ENCODE results near the gene DNAH3. TPM values are rescaled to one million over a fixed set of nuclear protein-coding genes. Genes with fewer than 3 reads are reported as not detected.

The DNAH3 gene
- total RNA-seq, 1 experiment from 2014 or later = 0.15 TPM

GRCh38 chr16:21088143-21088542 lies 62.5 kb downstream of the DNAH3 start:
- H3K4me2 ChIP-seq (ENCODE audit: low read length) = no peak overlapping the region
- CTCF ChIA-PET = interaction anchor here (1.1 to 1.3 kb wide), 2 partner anchors 14 to 238 kb away, joined by 3 to 4 read pairs; no protein-coding TSS in a partner anchor
- H3K4me3 ChIP-seq (replicated peaks in 1 of 2; ENCODE audit: low read depth in 1 of 2, low read length in 2 of 2) = no peak overlapping the region
- no peak for DNase-seq (ENCODE audit: low read depth, low spot score)
- H3K27me3 ChIP-seq (ENCODE audit: insufficient read depth, low read length) = no peaks in the 10 kb centered on the region
- no peak overlapping the region for H3K9ac ChIP-seq (ENCODE audit: low read length)
- no peak overlapping the region for H3K27ac ChIP-seq (ENCODE audit: low read depth, low read length)
- H3K9me3 ChIP-seq (ENCODE audit: control insufficient read depth in 1 of 2, insufficient read depth in 1 of 2, low read depth in 1 of 2, low read length in 2 of 2) = no peaks in the 10 kb centered on the region
- no peaks in the 10 kb centered on the region for H3K36me3 ChIP-seq (ENCODE audit: control insufficient read depth in 1 of 2, insufficient read depth in 2 of 2, low read length in 2 of 2)
- POLR2A ChIA-PET = no interaction called here
- intact Hi-C loops (cut with micrococcal nuclease) = no loop called here
- TF ChIP-seq CBX3 (IDR thresholded peaks at IDR 0.05; ENCODE audit: low read depth) (no peak), ZNF274 (IDR thresholded peaks at IDR 0.05; ENCODE audit: low read depth, low read length) (no peak), ZBTB33 (IDR thresholded peaks at IDR 0.05; ENCODE audit: extremely low read depth, insufficient replicate concordance, low read length) (no peak), SRF (IDR thresholded peaks at IDR 0.05; ENCODE audit: low read depth) (no peak)
- no TSS peak for BruUV-seq (replicated peaks)
- no peak for ATAC-seq
- H3K79me2 ChIP-seq (ENCODE audit: insufficient read depth, low read length) = no peaks in the 10 kb centered on the region
- H4K20me1 ChIP-seq (ENCODE audit: insufficient read depth) = no peaks in the 10 kb centered on the region
- RAD21 ChIA-PET (ENCODE audit: low non-redundant PET in 1 of 2, low total read pairs in 2 of 2, uncharacterized antibody in 2 of 2, unreplicated experiment in 2 of 2) = no interaction called here
- no peaks in the 10 kb centered on the region for H3K9me2 ChIP-seq (ENCODE audit: insufficient read depth)
- H2AFZ ChIP-seq (ENCODE audit: low read depth, low read length, poor library complexity, severe bottlenecking) = no peak overlapping the region
- no peaks in the 10 kb centered on the region for H3K4me1 ChIP-seq (ENCODE audit: control insufficient read depth in 1 of 2, insufficient read depth in 2 of 2, low read length in 2 of 2)

GRCh38 chr16:21084631-21085225 lies 65.9 kb downstream of the DNAH3 start:
- no peaks in the 10 kb centered on the region for H3K9me2 ChIP-seq (ENCODE audit: insufficient read depth)
- no peak overlapping the region for H2AFZ ChIP-seq (ENCODE audit: low read depth, low read length, poor library complexity, severe bottlenecking)
- ATAC-seq (no peak), DNase-seq (ENCODE audit: low read depth, low spot score) (no peak)
- no peak overlapping the region for H3K4me2 ChIP-seq (ENCODE audit: low read length)
- CTCF ChIA-PET = interaction anchor here (1.5 to 5.7 kb wide), 3 partner anchors 184 to 278 kb away, joined by 3 to 41 read pairs (median 4); partner anchors contain the start of genes DCUN1D3, ERI2, LYRM1 and REXO5
- no peak overlapping the region for H3K4me3 ChIP-seq (replicated peaks in 1 of 2; ENCODE audit: low read depth in 1 of 2, low read length in 2 of 2)
- no peaks in the 10 kb centered on the region for H3K9me3 ChIP-seq (ENCODE audit: control insufficient read depth in 1 of 2, insufficient read depth in 1 of 2, low read depth in 1 of 2, low read length in 2 of 2)
- H3K79me2 ChIP-seq (ENCODE audit: insufficient read depth, low read length) = no peaks in the 10 kb centered on the region
- intact Hi-C loops (cut with micrococcal nuclease) = loop anchor here (1.0 to 5.0 kb wide), 2 partner anchors 234 to 277 kb away; partner anchors contain the start of genes ERI2 and REXO5
- H3K4me1 ChIP-seq (ENCODE audit: control insufficient read depth in 1 of 2, insufficient read depth in 2 of 2, low read length in 2 of 2) = no peaks in the 10 kb centered on the region
- POLR2A ChIA-PET = no interaction called here
- no peaks in the 10 kb centered on the region for H4K20me1 ChIP-seq (ENCODE audit: insufficient read depth)
- H3K27ac ChIP-seq (ENCODE audit: low read depth, low read length) = no peak overlapping the region
- H3K36me3 ChIP-seq (ENCODE audit: control insufficient read depth in 1 of 2, insufficient read depth in 2 of 2, low read length in 2 of 2) = no peaks in the 10 kb centered on the region
- TF ChIP-seq SRF (IDR thresholded peaks at IDR 0.05; ENCODE audit: low read depth) (no peak), POLR2A (IDR thresholded peaks at IDR 0.05; ENCODE audit: borderline replicate concordance, extremely low read depth, insufficient read depth, insufficient read length) (no peak), ELF1 (IDR thresholded peaks at IDR 0.05; ENCODE audit: borderline replicate concordance, low read depth) (no peak), SP1 (IDR thresholded peaks at IDR 0.05; ENCODE audit: low read depth) (no peak), SIN3A (IDR thresholded peaks at IDR 0.05; ENCODE audit: low read depth) (no peak), TCF7L2 (IDR thresholded peaks at IDR 0.05; ENCODE audit: borderline replicate concordance, extremely low read depth, insufficient read depth, insufficient read length) (no peak), ZBTB33 (IDR thresholded peaks at IDR 0.05; ENCODE audit: extremely low read depth, insufficient replicate concordance, low read length) (no peak), FOSL1 (IDR thresholded peaks at IDR 0.05; ENCODE audit: low read depth) (no peak), EZH2phosphoT487 (IDR thresholded peaks at IDR 0.05; ENCODE audit: borderline replicate concordance) (no peak), ZNF274 (IDR thresholded peaks at IDR 0.05; ENCODE audit: low read depth, low read length) (no peak), ATF3 (IDR thresholded peaks at IDR 0.05) (no peak), POLR2AphosphoS5 (IDR thresholded peaks at IDR 0.05; ENCODE audit: low read depth, low read length) (no peak)
- RAD21 ChIA-PET (ENCODE audit: low non-redundant PET in 1 of 2, low total read pairs in 2 of 2, uncharacterized antibody in 2 of 2, unreplicated experiment in 2 of 2) = interaction anchor here (1.8 to 2.0 kb wide), 2 partner anchors 234 kb away, joined by 10 to 11 read pairs; no protein-coding TSS in a partner anchor
- no TSS peak for BruUV-seq (replicated peaks)
- H3K27me3 ChIP-seq (ENCODE audit: insufficient read depth, low read length) = no peaks in the 10 kb centered on the region
- H3K9ac ChIP-seq (ENCODE audit: low read length) = no peak overlapping the region
